Measurements from ENCODE around the gene ANKS1B.

Gene ANKS1B

GRCh38 chr12:99552022-99552421, 432.7 kb downstream of the ANKS1B start:
- DNase-seq = no peak

- DNase-seq = no peak
Measured at GRCh38 chr12:99549651-99550050, 435.1 kb downstream of the ANKS1B start.

- DNase-seq = no peak
Measured at GRCh38 chr12:99549196-99549595, 435.5 kb downstream of the ANKS1B start.

DNA sequence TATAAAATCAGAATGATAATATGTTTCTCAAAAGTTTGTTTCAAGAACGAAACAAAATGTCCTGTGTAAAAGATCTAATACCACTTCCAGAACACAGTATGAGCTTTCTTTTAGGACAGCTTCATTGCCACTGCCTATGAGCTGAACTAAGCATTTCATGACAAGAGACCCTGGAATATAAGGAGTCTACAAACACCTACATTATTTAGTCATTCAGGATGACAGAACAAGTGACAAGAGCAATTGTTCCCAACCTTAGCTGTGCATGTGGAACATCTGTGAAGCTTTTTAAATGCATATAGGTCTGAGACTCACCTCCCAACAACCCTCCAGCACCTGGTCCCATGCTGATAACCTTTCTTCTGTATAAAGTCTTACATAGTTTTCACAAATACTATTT, 440.3 kb downstream of the ANKS1B start:
- DNase-seq = no peak

GRCh38 chr12:99529966-99530365, 454.8 kb downstream of the ANKS1B start:
- DNase-seq = no peak

DNA sequence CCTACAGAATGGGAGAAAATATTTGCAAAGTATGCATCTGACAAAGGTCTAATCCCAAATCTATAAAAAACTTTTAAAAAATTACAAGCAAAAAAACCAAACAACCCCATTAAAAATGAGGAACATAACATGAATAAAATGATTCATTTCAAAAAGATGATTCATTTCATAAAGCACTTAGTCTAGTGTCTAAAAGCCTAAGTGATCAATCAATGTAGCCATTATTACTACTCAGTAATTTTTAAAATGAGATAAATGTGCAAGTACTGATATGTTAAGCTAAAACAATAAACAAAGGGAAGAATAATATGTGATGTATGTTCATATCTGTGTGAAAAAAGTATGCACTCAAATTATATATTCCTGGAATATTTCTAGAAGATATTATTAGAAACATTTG, 456.3 kb downstream of the ANKS1B start:
- no peak for DNase-seq

DNA sequence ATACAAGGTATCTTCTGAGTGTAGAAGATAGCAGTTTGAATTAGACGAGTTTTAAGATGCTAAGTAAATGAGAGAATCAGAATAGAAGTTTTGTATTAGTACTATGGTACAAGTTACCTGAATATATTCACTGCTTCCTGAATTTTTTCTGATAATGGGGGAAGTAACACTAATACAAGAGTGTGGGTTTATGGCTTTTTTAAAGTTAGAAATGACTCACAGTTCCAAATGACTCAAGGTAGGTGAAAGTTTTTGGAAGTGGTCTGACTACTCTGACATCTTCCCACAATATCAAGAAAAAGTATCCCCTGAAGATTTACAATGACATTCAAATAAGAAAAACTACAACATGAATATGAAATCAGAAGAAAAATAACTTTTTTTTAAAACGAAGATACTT, 460.9 kb downstream of the ANKS1B start:
- DNase-seq = no peak

DNA sequence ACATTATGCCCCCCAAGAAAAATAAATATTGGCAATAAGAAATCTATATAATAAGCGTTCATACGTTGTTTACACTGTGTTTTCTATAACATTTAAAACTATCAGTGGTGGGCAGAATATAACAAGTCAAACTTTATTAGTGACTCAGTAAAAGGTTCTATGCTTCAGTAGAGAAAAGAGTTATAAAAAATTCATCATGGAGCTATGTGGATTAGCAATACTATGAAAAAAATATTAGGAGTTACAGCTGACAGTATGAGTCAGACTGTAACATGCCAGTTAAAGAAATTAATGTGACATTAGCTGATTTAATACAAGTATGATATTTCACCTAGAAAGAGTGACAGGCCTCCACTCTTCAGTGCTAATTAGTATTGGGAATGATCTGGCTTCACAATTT, 462.3 kb downstream of the ANKS1B start:
- DNase-seq = no peak

- no peak for DNase-seq
Measured at GRCh38 chr12:99521664-99522063, 463.1 kb downstream of the ANKS1B start.

- no peak for DNase-seq
Measured at GRCh38 chr12:99513066-99513465, 471.7 kb downstream of the ANKS1B start.

GRCh38 chr12:99505805-99506204, 478.9 kb downstream of the ANKS1B start:
- no peak for DNase-seq

GRCh38 chr12:99498756-99499155, 486.0 kb downstream of the ANKS1B start:
- no peak for DNase-seq

DNA sequence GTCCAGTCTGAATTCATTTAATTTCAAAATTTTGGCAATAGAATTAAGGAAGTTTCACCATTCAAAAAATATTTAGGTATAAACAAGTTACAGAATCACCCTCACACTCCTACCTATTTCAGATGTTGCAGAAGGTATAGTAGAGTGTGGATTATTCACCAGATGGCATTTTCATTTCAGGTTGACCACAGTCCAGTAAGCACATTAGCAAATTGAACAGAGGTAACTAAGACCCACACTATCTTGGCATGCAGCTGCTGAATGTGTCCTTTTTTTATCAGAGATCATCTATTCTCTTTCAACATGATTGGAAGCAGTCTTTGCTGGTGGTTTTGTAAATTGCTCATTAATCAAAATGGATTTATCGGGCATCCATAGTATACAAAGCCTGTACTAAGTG, 488.9 kb downstream of the ANKS1B start:
- DNase-seq = no peak

- no peak for DNase-seq
Measured at GRCh38 chr12:99493197-99493596, 491.5 kb downstream of the ANKS1B start.

DNA sequence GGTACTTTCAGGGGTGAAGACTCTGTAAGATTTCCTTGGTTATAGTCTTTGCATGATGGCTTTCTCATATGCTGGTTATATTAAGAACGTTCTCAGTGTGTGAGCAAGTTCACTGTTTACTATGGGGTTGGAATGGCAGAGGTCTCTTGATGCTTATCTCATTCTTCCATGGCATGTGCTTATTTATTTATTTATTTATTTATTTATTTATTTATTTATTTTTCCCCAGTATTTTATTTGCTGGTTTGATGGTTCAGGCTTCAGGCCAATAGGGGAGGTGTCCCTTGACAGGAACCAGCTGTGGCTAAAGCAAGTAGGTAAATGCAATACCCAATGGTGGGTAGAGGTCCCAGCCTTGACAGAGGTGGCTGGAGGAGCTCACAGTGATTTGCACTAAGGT, 498.5 kb downstream of the ANKS1B start:
- no peak for DNase-seq

GRCh38 chr12:99479149-99479548, 505.6 kb downstream of the ANKS1B start:
- DNase-seq = no peak

- no peak for DNase-seq
Measured at GRCh38 chr12:99476956-99477355, 507.8 kb downstream of the ANKS1B start.

DNA sequence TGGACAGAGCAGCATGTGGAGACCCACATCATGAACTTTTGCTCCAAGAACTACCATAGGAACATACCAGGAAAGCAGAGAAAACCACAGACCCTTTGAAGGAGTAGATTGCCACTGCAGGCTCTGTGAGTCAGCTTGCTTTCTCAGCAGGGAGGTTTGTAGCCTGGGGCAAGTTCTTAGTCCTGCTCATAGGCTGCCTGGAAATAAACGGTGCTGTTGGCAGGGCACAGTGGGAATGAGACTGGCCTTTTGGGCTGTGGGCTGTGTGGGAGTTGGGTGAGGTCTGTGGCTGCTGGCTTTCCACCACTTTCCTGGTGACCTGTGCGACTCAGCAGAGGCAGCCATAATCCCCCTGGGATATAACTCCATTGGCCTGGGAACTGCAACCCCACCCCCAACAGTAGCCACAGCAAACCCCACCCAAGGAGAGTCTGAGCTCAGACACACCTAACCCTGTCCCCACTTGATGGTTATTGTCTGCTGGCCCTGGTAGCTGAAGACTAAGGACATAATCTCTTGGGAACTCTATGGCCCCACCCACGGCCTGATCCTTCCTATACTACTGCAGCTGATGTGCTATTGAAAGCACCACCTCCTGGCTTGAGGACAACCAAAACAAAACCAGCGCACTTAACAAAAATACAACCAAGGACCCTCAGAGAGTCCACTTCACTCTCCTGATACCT, 529.2 kb downstream of the ANKS1B start:
- DNase-seq = no peak

- DNase-seq = no peak
Measured at GRCh38 chr12:99454539-99455172, 530.1 kb downstream of the ANKS1B start.

- DNase-seq = no peak
Measured at GRCh38 chr12:99453836-99454538, 530.7 kb downstream of the ANKS1B start.

GRCh38 chr12:99450036-99450630, 534.6 kb downstream of the ANKS1B start:
- no peak for DNase-seq

DNA sequence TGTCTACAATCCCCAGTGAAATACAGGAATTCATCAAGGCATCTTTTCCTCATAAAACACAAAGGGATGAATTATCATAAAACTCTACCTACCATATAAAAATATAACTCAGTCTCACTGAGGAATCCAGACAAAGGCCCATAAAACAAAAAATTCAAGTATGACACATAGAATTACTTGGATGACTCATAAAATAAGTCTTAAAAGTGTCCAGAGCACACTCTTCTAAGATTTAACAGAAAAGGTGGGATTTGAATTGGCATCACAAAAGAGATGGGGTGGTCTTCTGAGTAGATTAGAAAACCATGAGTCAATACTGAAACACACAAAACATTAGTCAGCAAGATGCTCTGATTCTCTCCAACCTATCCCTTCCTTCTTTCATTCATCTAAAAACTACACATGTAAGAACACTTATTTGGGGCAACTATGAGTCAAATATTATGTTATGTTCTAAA, 539.8 kb downstream of the ANKS1B start:
- DNase-seq = no peak

GRCh38 chr12:99442758-99443157, 542.0 kb downstream of the ANKS1B start:
- no peak for DNase-seq

- no peak for DNase-seq
Measured at GRCh38 chr12:99439399-99439798, 545.3 kb downstream of the ANKS1B start.
